Heart left ventricle (tissue), 16 donors: ENCODE measurements around the gene CDKN1C. TPM values are rescaled to one million over a fixed set of nuclear protein-coding genes. Genes with fewer than 3 reads are reported as not detected.
A peak's percentile ranks its signal among the peaks of the same experiment; 100 is the strongest.

Source experiments
- ATAC-seq, 4 donors: fragments of 200-7000 bp; cut with Tn5 transposase; one replicate each; pipeline ENCODE4 v1.9.1; 2020 to 2022; ENCODE audit warnings: moderate library complexity in 4 of 4, mild to moderate bottlenecking in 3 of 4, moderate number of reproducible peaks in 1 of 4
- DNase-seq, 5 donors: peaks; one replicate each; pipeline ENCODE4 v3.0.0-alpha.2; 2020
- H3K27ac ChIP-seq, 12 donors: fragments of 200-600 bp; sonication (generic) in 4 of 12; one replicate each; pipeline versions ENCODE4 v1.5.0 to v1.8.0; 2016 to 2022; ENCODE audit warnings: mild to moderate bottlenecking in 2 of 12
- H3K27me3 ChIP-seq, 9 donors: fragments of 200-600 bp; sonication (generic) in 2 of 9; one replicate each; pipeline versions ENCODE4 v1.5.1 to v1.8.0; 2016 to 2022; ENCODE audit warnings: mild to moderate bottlenecking in 3 of 9
- H3K36me3 ChIP-seq, 9 donors: fragments of 200-600 bp; sonication (generic) in 2 of 9; one replicate each; pipeline versions ENCODE4 v1.5.0 to v1.8.0; 2018 to 2022; ENCODE audit warnings: mild to moderate bottlenecking in 2 of 9
- H3K4me1 ChIP-seq, 12 donors: fragments of 200-600 bp; sonication (generic) in 4 of 12; one replicate each; pipeline versions ENCODE4 v1.5.0 to v1.8.0; 2016 to 2022; ENCODE audit warnings: mild to moderate bottlenecking in 3 of 12
- H3K4me3 ChIP-seq, 12 donors: fragments of 200-600 bp; sonication (generic) in 4 of 12; one replicate each; pipeline versions ENCODE4 v1.5.0 to v1.8.0; 2017 to 2022; ENCODE audit warnings: mild to moderate bottlenecking in 9 of 12, moderate library complexity in 4 of 12
- H3K9me3 ChIP-seq, 12 donors: fragments of 200-600 bp; sonication (generic) in 4 of 12; one replicate each; pipeline versions ENCODE4 v1.5.0 to v1.8.0; 2016 to 2022; ENCODE audit warnings: mild to moderate bottlenecking in 1 of 12
- CTCF ChIP-seq, 12 donors: fragments of 200-600 bp; sonication (generic) in 4 of 12; IDR thresholded peaks; one replicate each; pipeline versions ENCODE4 v1.5.0 to v1.8.0; 2018 to 2022; ENCODE audit warnings: antibody characterized with exemption in 12 of 12, mild to moderate bottlenecking in 5 of 12
- POLR2A ChIP-seq, 2 donors: fragments of 450-650 bp; IDR thresholded peaks; one replicate each; pipeline ENCODE4 v1.6.1; 2017; ENCODE audit warnings: antibody characterized with exemption in 2 of 2, mild to moderate bottlenecking in 2 of 2, moderate library complexity in 2 of 2
- WGBS, 4 donors: extraction: QIAGEN DNeasy Blood & Tissue Kit in 2 of 4; methylation state at CpG; one replicate each; pipeline versions ENCODE4 v1.1.5 to v1.1.7; 2013 to 2018; 5-methylcytosine and 5-hydroxymethylcytosine counted together
- intact Hi-C, 10 donors: fragments of 100-400 bp; cut with DNase I; formaldehyde crosslinking; loops; one replicate each; pipeline versions ENCODE4 v1.11.1 to v1.14.2; 2022
- polyA plus RNA-seq, 2 donors: library from polyadenylated mRNA; stranded (reverse); fragments of 200-250 nt; gene quantifications; one replicate each; pipeline ENCODE4 v1.2.3, GENCODE V29; 2013
- total RNA-seq, 9 donors: library from RNA; depleted of rRNA in 2 of 9; stranded (reverse); fragments of >200 nt in 2 of 9; fragmentation: NEBNext Ultra II Directional in 3 of 9; extraction: Animal tissue kit (Norgen Biotek cat#: 25700) in 3 of 9; gene quantifications; one replicate each; pipeline versions ENCODE4 v1.1.0 to v1.2.4, GENCODE V29; 2016 to 2023
- donor health status: ischemic (EF 13 %, LVEDD 7.1; RV severe dilation, severe dysfunction).
- donor health status: healthy with polysubstance abuse.
- donor health status: DM: no; HTN: yes; CAD: no.
- donor health status: DM: no; HTN: no; CAD: no.
- donor health status: ischemic (EF 25% LVEDD 6.9; RV normal size, moderate dysfunction).
- donor health status: ischemic (EF 25% LVEDD 5.7; RV mildly dilated, moderate dysfunction).
- donor health status: healthy.
- donor health status: DM: yes; HTN: yes; CAD: no.
- donor health status: ischemic (EF 35%, LVEDD 5.7; RV mildly dilated, moderate dysfunction).
- donor health status: nonischemic (EF 11% LVEDD 7.7; RV severe dilation, severe dysfunction).
- donor health status: DM: yes; HTN: yes; CAD: no.
- donor health status: PGD.
- donor health status: ischemic (EF 29% LVEDD 5.4; RV normal size, mild dysfunction).
- donor health status: nonischemic (EF 23%, LVEDD 6.1; RV moderate dilation, normal function).

CDKN1C gene
- total and polyA plus RNA-seq, 11 donors: 18.8 to 42.5 (median 33.4) TPM

GRCh38 chr11:2869134-2869526 is 16.4 kb downstream of the CDKN1C start:
- 26 to 47% (median 32%) methylated on average over 37 of the region's 37 CpGs for WGBS, 4 donors
- intact Hi-C loops: loop anchor here in 1 of 10 donors (10.0 kb wide), 1 partner anchor 54 kb away; no protein-coding TSS in a partner anchor
- TF ChIP-seq POLR2A (IDR thresholded peaks at IDR 0.05) (no peak), CTCF (IDR thresholded peaks at IDR 0.05) (no peak)
- ATAC-seq (no peak), DNase-seq (no peak)
- no peaks in the 10 kb centered on the region for H3K9me3 ChIP-seq
- peaks cover 0 to 21% (median 4%) of the 10 kb centered on the region in 12 donors for H3K4me1 ChIP-seq
- H3K4me3 ChIP-seq: peak overlapping the region in 3 of 12 donors; percentile 31 to 53 (median 43)
- no peaks in the 10 kb centered on the region for H3K36me3 ChIP-seq
- peaks cover 11 to 47% (median 19%) of the 10 kb centered on the region in 9 donors for H3K27me3 ChIP-seq
- no peak overlapping the region for H3K27ac ChIP-seq

DNA sequence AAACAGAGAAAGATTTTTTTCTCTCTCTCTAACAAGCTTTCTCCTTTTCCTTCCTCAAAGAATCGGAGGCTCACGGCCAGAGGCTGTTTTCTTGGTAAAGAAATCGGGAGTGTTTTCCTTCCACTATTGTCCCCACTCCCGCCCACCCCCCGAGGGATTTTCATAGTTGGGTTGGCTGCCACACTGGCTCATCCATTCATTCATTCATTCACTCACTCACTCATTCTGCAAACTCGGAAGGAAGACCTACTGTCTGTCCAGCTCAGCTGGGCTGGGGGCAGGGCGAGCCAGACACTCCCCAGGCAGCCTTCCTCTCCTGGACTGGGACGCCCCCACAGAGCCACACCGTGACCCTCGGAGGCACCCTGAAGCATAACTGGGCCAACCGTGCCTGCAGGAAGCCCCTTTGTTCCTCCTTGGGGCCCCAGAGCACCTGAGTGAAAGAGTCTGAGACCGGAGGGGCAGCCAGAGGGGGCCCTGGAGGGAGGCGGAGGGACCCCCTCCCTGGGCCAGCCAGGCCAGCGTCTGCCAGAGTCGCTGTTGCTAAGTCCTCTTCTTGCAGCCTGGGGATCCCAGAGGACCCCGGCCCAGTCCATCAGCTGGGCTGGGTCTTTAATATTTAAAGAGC is 17.0 kb downstream of the CDKN1C start:
- intact Hi-C loops: loop anchor here in 1 of 10 donors (10.0 kb wide), 1 partner anchor 54 kb away; no protein-coding TSS in a partner anchor
- 25 to 39% (median 30%) methylated on average over 12 to 16 of the region's 16 CpGs for WGBS, 4 donors

GRCh38 chr11:2867722-2868505 is 17.7 kb downstream of the CDKN1C start:
- TF ChIP-seq POLR2A (IDR thresholded peaks at IDR 0.05): no peak
- TF ChIP-seq CTCF (IDR thresholded peaks at IDR 0.05): peak in 2 of 12 donors; percentile 6 to 18
- ATAC-seq (no peak), DNase-seq (no peak)
- H3K9me3 ChIP-seq: no peaks in the 10 kb centered on the region
- H3K27me3 ChIP-seq: peaks cover 11 to 54% (median 19%) of the 10 kb centered on the region in 9 donors
- 55 to 68% (median 61%) methylated on average over 25 of the region's 25 CpGs for WGBS, 4 donors
- H3K4me3 ChIP-seq: peak overlapping the region in 9 of 12 donors; percentile 26 to 53 (median 38)
- H3K27ac ChIP-seq: peak overlapping the region in 4 of 12 donors; percentile 10 to 40 (median 28)
- H3K36me3 ChIP-seq: no peaks in the 10 kb centered on the region
- intact Hi-C loops: loop anchor here in 1 of 10 donors (10.0 kb wide), 1 partner anchor 53 kb away; no protein-coding TSS in a partner anchor
- peaks cover 0 to 27% (median 6%) of the 10 kb centered on the region in 12 donors for H3K4me1 ChIP-seq

More for the DNA sequence above, 17.0 kb downstream of the CDKN1C start:
- DNase-seq (no peak), ATAC-seq (peak in 1 of 4 donors; percentile 42)
- Histone ChIP-seq H3K4me3 (peak overlapping the region in 9 of 12 donors; percentile 26 to 53 (median 38)), H3K36me3 (no peaks in the 10 kb centered on the region), H3K9me3 (no peaks in the 10 kb centered on the region), H3K27ac (peak overlapping the region in 2 of 12 donors; percentile 22 to 40), H3K4me1 (peaks cover 0 to 21% (median 4%) of the 10 kb centered on the region in 12 donors), H3K27me3 (peaks cover 11 to 47% (median 19%) of the 10 kb centered on the region in 9 donors)
- no peak for TF ChIP-seq CTCF (IDR thresholded peaks at IDR 0.05)
- no peak for TF ChIP-seq POLR2A (IDR thresholded peaks at IDR 0.05)

- TF ChIP-seq CTCF (IDR thresholded peaks at IDR 0.05) (no peak), POLR2A (IDR thresholded peaks at IDR 0.05) (no peak)
- H3K36me3 ChIP-seq: no peaks in the 10 kb centered on the region
- H3K27ac ChIP-seq: no peak overlapping the region
- peaks cover 11 to 60% (median 24%) of the 10 kb centered on the region in 9 donors for H3K27me3 ChIP-seq
- no peak for DNase-seq
- H3K4me1 ChIP-seq: peaks cover 0 to 35% (median 7%) of the 10 kb centered on the region in 12 donors
- H3K4me3 ChIP-seq: no peak overlapping the region
- no peaks in the 10 kb centered on the region for H3K9me3 ChIP-seq
- WGBS, 4 donors: 89 to 98% (median 94%) methylated on average over 3 to 5 of the region's 5 CpGs
- ATAC-seq: no peak
- intact Hi-C loops: loop anchor here in 1 of 10 donors (10.0 kb wide), 1 partner anchor 52 kb away; no protein-coding TSS in a partner anchor
Observed at GRCh38 chr11:2867142-2867541, 18.4 kb downstream of the CDKN1C start.
